Mammary epithelial cell (primary cell): ENCODE measurements around the gene ADCY9.

Experiments used
- CTCF ChIP-seq, 2 donors: IDR thresholded peaks in 1 of 2; conservative IDR thresholded peaks in 1 of 2; 2 replicates each; pipeline ENCODE4 v1.5.1; 2011 to 2012; ENCODE audit warnings: inconsistent platforms in 2 of 2, low read length in 2 of 2, mild to moderate bottlenecking in 2 of 2, control low read depth in 1 of 2, low read depth in 1 of 2; ENCODE audit not compliant: insufficient read depth in 1 of 2; ENCODE audit errors: extremely low read depth in 1 of 2
- EZH2 ChIP-seq: IDR thresholded peaks from 2 replicates; pipeline ENCODE4 v1.6.1; 2012; ENCODE audit warnings: low read length, inconsistent platforms, borderline replicate concordance

- TF ChIP-seq EZH2 (no peak), CTCF (conservative IDR thresholded peaks at IDR 0.05 in 1 of 2, IDR thresholded peaks at IDR 0.05 in 1 of 2; ENCODE audit: extremely low read depth in 1 of 2, insufficient read depth in 1 of 2, low read depth in 1 of 2, low read length in 2 of 2) (no peak)
Observed at GRCh38 chr16:4071686-4072561, 44.3 kb downstream of the ADCY9 start.
